B cell (primary cell): ENCODE measurements around the gene SMAP1. TPM values are rescaled to one million over a fixed set of nuclear protein-coding genes. Genes with fewer than 3 reads are reported as not detected.

Source experiments
- ATAC-seq: fragments of 200-7000 bp; cut with Tn5 transposase; one replicate; pipeline ENCODE4 v1.10.0; 2021; ENCODE audit warnings: low read depth, mild to moderate bottlenecking, moderate number of reproducible peaks, moderate library complexity
- CTCF ChIA-PET: fragments of 350-600 bp; sonication (Branson Sonifier 250); formaldehyde crosslinking; loops from one replicate; lab custom pipeline; 2021; ENCODE audit warnings: antibody characterized with exemption, inconsistent platforms; lab: Charles Lee
- POLR2A ChIA-PET: fragments of 350-600 bp; sonication (Branson Sonifier 250); formaldehyde crosslinking; loops from one replicate; lab custom pipeline; 2021; ENCODE audit warnings: antibody characterized with exemption; lab: Charles Lee
- DNase-seq: peaks from one replicate; pipeline ENCODE4 v3.0.0; 2013
- H2AFZ ChIP-seq: 2 replicates; pipeline ENCODE4 v1.6.1; 2012; ENCODE audit warnings: mild to moderate bottlenecking, low read depth, low read length; ENCODE audit not compliant: insufficient read depth, poor library complexity, severe bottlenecking
- H3K27ac ChIP-seq, 2 donors: 1 replicate in 1 of 2; 2 replicates in 1 of 2; pipeline ENCODE4 v1.5.1; 2012 to 2013; ENCODE audit warnings: low read length in 2 of 2, mild to moderate bottlenecking in 2 of 2, moderate library complexity in 1 of 2
- H3K27me3 ChIP-seq, 4 experiments: fragments of 200-600 bp in 1 of 4; sonication (generic) in 1 of 4; replicated peaks in 1 of 4; 1 replicate in 2 of 4; 2 replicates in 2 of 4; pipeline versions ENCODE4 v1.6.1 to v1.7.0; 2013 to 2016; ENCODE audit warnings: low read length in 3 of 4, mild to moderate bottlenecking in 2 of 4, mixed read lengths in 1 of 4, moderate library complexity in 1 of 4; ENCODE audit not compliant: insufficient read depth in 4 of 4, control insufficient read depth in 3 of 4; ENCODE audit errors: control extremely low read depth in 1 of 4
- H3K36me3 ChIP-seq, 2 experiments: replicated peaks in 1 of 2; 1 replicate in 1 of 2; 2 replicates in 1 of 2; pipeline versions ENCODE4 v1.6.1 to v1.7.1; 2013; ENCODE audit warnings: low read length in 1 of 2; ENCODE audit not compliant: insufficient read depth in 2 of 2, control insufficient read depth in 1 of 2; ENCODE audit errors: control extremely low read depth in 1 of 2, extremely low read depth in 1 of 2
- H3K4me1 ChIP-seq, 2 donors: fragments of 200-600 bp in 1 of 2; sonication (generic) in 1 of 2; 1 replicate in 1 of 2; 2 replicates in 1 of 2; pipeline versions ENCODE4 v1.5.1 to v1.6.1; 2013 to 2017; ENCODE audit warnings: low read length in 2 of 2; ENCODE audit not compliant: control insufficient read depth in 2 of 2, insufficient read depth in 2 of 2
- H3K4me2 ChIP-seq: replicated peaks from 2 replicates; pipeline ENCODE3; 2012; ENCODE audit warnings: mild to moderate bottlenecking, low read depth, low read length; ENCODE audit not compliant: poor library complexity, severe bottlenecking
- H3K4me3 ChIP-seq, 5 experiments: fragments of 200-600 bp in 1 of 5; sonication (generic) in 1 of 5; 1 replicate in 3 of 5; 2 replicates in 2 of 5; pipeline versions ENCODE4 v1.5.1 to v1.7.0; 2011 to 2016; ENCODE audit warnings: low read length in 4 of 5, mild to moderate bottlenecking in 4 of 5, low read depth in 2 of 5, control low read depth in 1 of 5, moderate library complexity in 1 of 5; ENCODE audit not compliant: insufficient read depth in 1 of 5; ENCODE audit errors: control extremely low read depth in 1 of 5, extremely low read depth in 1 of 5
- H3K79me2 ChIP-seq: fragments of 200-600 bp; sonication (generic); one replicate; pipeline ENCODE4 v1.6.0; 2016; ENCODE audit warnings: low read length; ENCODE audit not compliant: control insufficient read depth, insufficient read depth
- H3K9ac ChIP-seq: fragments of 200-600 bp; sonication (generic); 2 replicates; pipeline ENCODE4 v1.6.1; 2017; ENCODE audit warnings: mild to moderate bottlenecking, low read length, moderate library complexity
- H3K9me3 ChIP-seq, 3 donors: one replicate each; pipeline versions ENCODE4 v1.6.1 to v1.7.1; 2013; ENCODE audit warnings: low read length in 2 of 3; ENCODE audit not compliant: control insufficient read depth in 2 of 3, insufficient read depth in 1 of 3; ENCODE audit errors: control extremely low read depth in 1 of 3
- H4K20me1 ChIP-seq: 2 replicates; pipeline ENCODE4 v1.6.0; 2012; ENCODE audit warnings: mild to moderate bottlenecking, low read length; ENCODE audit not compliant: insufficient read depth, control insufficient read depth, poor library complexity, severe bottlenecking
- H3K27ac Mint-ChIP-seq: one replicate; pipeline ENCODE4 v1.8.0; 2021; ENCODE audit warnings: mixed read lengths
- H3K27me3 Mint-ChIP-seq: one replicate; pipeline ENCODE4 v1.8.0; 2021; ENCODE audit warnings: mixed read lengths
- H3K4me1 Mint-ChIP-seq: one replicate; pipeline ENCODE4 v1.8.0; 2021; ENCODE audit warnings: mixed read lengths
- H3K4me3 Mint-ChIP-seq: one replicate; pipeline ENCODE4 v1.8.0; 2021; ENCODE audit warnings: mixed read lengths
- H3K9me3 Mint-ChIP-seq: one replicate; pipeline ENCODE4 v1.8.0; 2022; ENCODE audit warnings: mixed read lengths; ENCODE audit not compliant: insufficient read depth
- EZH2 ChIP-seq: IDR thresholded peaks from 2 replicates; pipeline ENCODE4 v1.6.1; 2012; ENCODE audit warnings: borderline replicate concordance, low read depth, mild to moderate bottlenecking, moderate library complexity, low read length; ENCODE audit not compliant: insufficient read depth, poor library complexity, severe bottlenecking
- WGBS: methylation state at CpG from one replicate; pipeline ENCODE4 v1.1.5; 2013; ENCODE audit warnings: missing lambda C conversion rate; ENCODE audit not compliant: insufficient coverage; 5-methylcytosine and 5-hydroxymethylcytosine counted together
- intact Hi-C: fragments of 100-400 bp; cut with micrococcal nuclease; formaldehyde crosslinking; loops from one replicate; pipeline ENCODE4 v1.10.0; 2022
- polyA plus RNA-seq: library from polyadenylated mRNA; depleted of rRNA; stranded (reverse); fragments of >200 nt; gene quantifications from 2 replicates; pipeline ENCODE4 v1.2.3, GENCODE V29; 2012
- total RNA-seq, 2 donors: library from RNA; stranded (reverse); fragments of 120-200 nt in 1 of 2; gene quantifications; 1 replicate in 1 of 2; 2 replicates in 1 of 2; pipeline versions ENCODE4 v1.2.3 to v1.2.4, GENCODE V29; 2013 to 2022
- TF ChIP-seq, protein P1 (sequence below): fragments of 200-600 bp; IDR thresholded peaks from one replicate; pipeline ENCODE4 v1.8.0; 2022; ENCODE audit warnings: antibody characterized with exemption, mild to moderate bottlenecking

The SMAP1 gene
- total and polyA plus RNA-seq, 2 donors (not counting 1 experiment from before 2014, with no cell fraction given) = 11.0 to 21.7 TPM

DNA sequence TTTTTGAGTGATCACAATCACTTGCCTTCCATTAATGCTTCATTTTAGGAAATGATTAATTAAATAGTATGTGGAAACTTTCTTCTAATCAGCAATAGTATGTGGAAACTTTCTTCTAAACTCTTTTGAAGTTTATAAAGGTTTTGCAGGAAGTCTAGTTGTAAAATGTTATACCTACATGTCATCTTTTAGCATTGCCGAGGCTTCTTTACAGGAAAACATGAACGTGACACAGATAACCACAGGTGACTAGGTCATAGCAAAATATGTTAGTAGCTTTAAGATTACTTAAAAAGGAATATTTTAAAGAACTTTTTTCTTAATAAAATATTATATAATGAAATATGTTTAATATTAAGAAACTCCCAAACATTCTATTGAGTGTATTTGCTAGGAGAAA lies 56.8 kb downstream of the SMAP1 start:
- no CpG with 5 or more reads among the region's 2 CpGs for WGBS

DNA sequence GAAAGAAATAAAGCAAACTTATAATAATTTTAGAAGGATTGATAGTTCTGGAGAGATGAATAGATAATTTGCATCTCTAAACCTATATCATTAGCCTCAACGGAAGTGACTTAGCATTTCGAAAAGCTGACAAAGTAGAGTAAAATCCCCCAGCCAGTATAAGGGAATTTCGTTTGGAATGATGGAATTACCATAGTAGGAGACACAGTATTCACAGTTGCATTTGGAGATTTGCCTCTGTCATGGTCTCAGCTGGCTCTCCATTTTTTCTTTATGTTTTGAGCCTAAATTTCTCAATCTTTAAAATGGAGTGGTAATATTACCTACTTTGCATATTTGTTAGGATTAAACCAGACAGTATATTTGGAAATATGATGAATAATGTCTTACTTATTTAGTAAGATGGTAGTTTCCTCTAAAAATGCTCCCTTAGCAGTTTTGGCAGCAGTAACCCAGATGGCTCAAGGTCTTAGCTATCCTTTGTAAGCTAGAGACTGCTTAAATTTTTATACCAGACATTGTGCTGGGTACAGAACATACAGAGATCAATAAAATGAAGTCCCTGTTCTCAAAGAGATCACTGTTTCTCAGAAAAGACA lies 58.2 kb downstream of the SMAP1 start:
- Histone ChIP-seq H3K27me3 (no peaks in the 10 kb centered on the region), H2AFZ (no peak overlapping the region), H3K36me3 (no peaks in the 10 kb centered on the region), H3K4me1 (no peaks in the 10 kb centered on the region), H3K4me2 (no peak overlapping the region), H3K9ac (no peak overlapping the region), H3K9me3 (peaks cover 0 to 3% (median 0%) of the 10 kb centered on the region in 3 donors), H3K79me2 (peaks cover 45% of the 10 kb centered on the region), H3K4me3 (no peak overlapping the region), H3K27ac (no peak overlapping the region), H4K20me1 (peaks cover 24% of the 10 kb centered on the region)
- TF ChIP-seq EZH2 = no peak
- TF ChIP-seq, protein P1, sequence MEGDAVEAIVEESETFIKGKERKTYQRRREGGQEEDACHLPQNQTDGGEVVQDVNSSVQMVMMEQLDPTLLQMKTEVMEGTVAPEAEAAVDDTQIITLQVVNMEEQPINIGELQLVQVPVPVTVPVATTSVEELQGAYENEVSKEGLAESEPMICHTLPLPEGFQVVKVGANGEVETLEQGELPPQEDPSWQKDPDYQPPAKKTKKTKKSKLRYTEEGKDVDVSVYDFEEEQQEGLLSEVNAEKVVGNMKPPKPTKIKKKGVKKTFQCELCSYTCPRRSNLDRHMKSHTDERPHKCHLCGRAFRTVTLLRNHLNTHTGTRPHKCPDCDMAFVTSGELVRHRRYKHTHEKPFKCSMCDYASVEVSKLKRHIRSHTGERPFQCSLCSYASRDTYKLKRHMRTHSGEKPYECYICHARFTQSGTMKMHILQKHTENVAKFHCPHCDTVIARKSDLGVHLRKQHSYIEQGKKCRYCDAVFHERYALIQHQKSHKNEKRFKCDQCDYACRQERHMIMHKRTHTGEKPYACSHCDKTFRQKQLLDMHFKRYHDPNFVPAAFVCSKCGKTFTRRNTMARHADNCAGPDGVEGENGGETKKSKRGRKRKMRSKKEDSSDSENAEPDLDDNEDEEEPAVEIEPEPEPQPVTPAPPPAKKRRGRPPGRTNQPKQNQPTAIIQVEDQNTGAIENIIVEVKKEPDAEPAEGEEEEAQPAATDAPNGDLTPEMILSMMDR = no peak
- no peaks in the 10 kb centered on the region for H3K27me3 Mint-ChIP-seq
- intact Hi-C loops = no loop called here
- ChIA-PET POLR2A (no interaction called here), CTCF (no interaction called here)
- H3K9me3 Mint-ChIP-seq = no peaks in the 10 kb centered on the region
- no peak for DNase-seq
- WGBS = no CpG with 5 or more reads among the region's 3 CpGs
- H3K4me3 Mint-ChIP-seq = no peak overlapping the region
- peaks cover 28% of the 10 kb centered on the region for H3K4me1 Mint-ChIP-seq
- ATAC-seq = no peak
- H3K27ac Mint-ChIP-seq = no peak overlapping the region

More for the DNA sequence above, 56.8 kb downstream of the SMAP1 start:
- no peak overlapping the region for H2AFZ ChIP-seq
- DNase-seq = no peak
- no peak overlapping the region for H3K4me2 ChIP-seq
- Mint-ChIP-seq H3K4me3 (no peak overlapping the region), H3K9me3 (no peaks in the 10 kb centered on the region), H3K27ac (no peak overlapping the region), H3K4me1 (peaks cover 25% of the 10 kb centered on the region), H3K27me3 (no peaks in the 10 kb centered on the region)
- H3K9me3 ChIP-seq = peaks cover 0 to 3% (median 0%) of the 10 kb centered on the region in 3 donors
- intact Hi-C loops = no loop called here
- H3K9ac ChIP-seq = no peak overlapping the region
- H3K4me3 ChIP-seq = no peak overlapping the region
- H3K79me2 ChIP-seq = peaks cover 59% of the 10 kb centered on the region
- CTCF ChIA-PET = interaction anchor here (0.9 kb wide), 1 partner anchor 160 kb away, joined by 4 read pairs; no protein-coding TSS in a partner anchor
- no peaks in the 10 kb centered on the region for H3K27me3 ChIP-seq
- H3K27ac ChIP-seq = no peak overlapping the region
- no peak for ATAC-seq
- POLR2A ChIA-PET = no interaction called here
- peaks cover 35% of the 10 kb centered on the region for H4K20me1 ChIP-seq
- TF ChIP-seq, protein P1 = no peak
- TF ChIP-seq EZH2 = no peak
- H3K36me3 ChIP-seq = no peaks in the 10 kb centered on the region
- no peaks in the 10 kb centered on the region for H3K4me1 ChIP-seq
